GM23338 (cell line): ENCODE measurements around the gene TULP4. TPM values are rescaled to one million over a fixed set of nuclear protein-coding genes. Genes with fewer than 3 reads are reported as not detected.

ENCODE experiments used
- ATAC-seq: fragments of 200-7000 bp; cut with Tn5 transposase; 3 replicates; pipeline ENCODE4 v1.9.1; 2020
- DNase-seq: peaks from one replicate; pipeline ENCODE4 v3.0.0-alpha.2; 2015; ENCODE audit warnings: low spot score
- H2AFZ ChIP-seq: fragments of 200-600 bp; sonication (generic); 2 replicates; pipeline ENCODE4 v1.8.0; 2016; ENCODE audit warnings: antibody characterized with exemption, mild to moderate bottlenecking, moderate library complexity
- H3F3A ChIP-seq: fragments of 200-600 bp; sonication (generic); replicated peaks from 2 replicates; pipeline ENCODE4 v1.8.0; 2017; ENCODE audit warnings: antibody characterized with exemption, mixed run types, low read depth
- H3K27ac ChIP-seq: fragments of 200-600 bp; sonication (generic); 2 replicates; pipeline ENCODE4 v1.6.1; 2016; ENCODE audit warnings: low read depth
- H3K27me3 ChIP-seq: fragments of 200-600 bp; sonication (generic); 2 replicates; pipeline ENCODE4 v1.8.0; 2016; ENCODE audit warnings: mild to moderate bottlenecking, mixed run types, moderate library complexity; ENCODE audit not compliant: insufficient read depth
- H3K36me3 ChIP-seq: fragments of 200-600 bp; sonication (generic); 2 replicates; pipeline ENCODE4 v1.8.0; 2016; ENCODE audit warnings: mild to moderate bottlenecking; ENCODE audit not compliant: insufficient read depth
- H3K4me1 ChIP-seq: fragments of 200-600 bp; sonication (generic); 2 replicates; pipeline ENCODE4 v1.8.0; 2016; ENCODE audit warnings: mild to moderate bottlenecking, moderate library complexity; ENCODE audit not compliant: insufficient read depth
- H3K4me2 ChIP-seq: fragments of 200-600 bp; sonication (generic); 2 replicates; pipeline ENCODE4 v1.7.1; 2017; ENCODE audit warnings: mixed run types
- H3K4me3 ChIP-seq: fragments of 200-600 bp; sonication (generic); 2 replicates; pipeline ENCODE4 v1.6.1; 2016; ENCODE audit warnings: mixed run types
- H3K79me2 ChIP-seq: fragments of 200-600 bp; sonication (generic); replicated peaks from 2 replicates; pipeline ENCODE4 v1.8.0; 2017; ENCODE audit warnings: mild to moderate bottlenecking; ENCODE audit not compliant: insufficient read depth
- H3K9me2 ChIP-seq: fragments of 200-600 bp; sonication (generic); 2 replicates; pipeline ENCODE4 v1.8.0; 2017; ENCODE audit not compliant: insufficient read depth
- H4K20me1 ChIP-seq: fragments of 200-600 bp; sonication (generic); replicated peaks from 2 replicates; pipeline ENCODE4 v1.8.0; 2017; ENCODE audit warnings: mild to moderate bottlenecking; ENCODE audit not compliant: insufficient read depth
- H3K27ac Mint-ChIP-seq: 2 replicates; pipeline ENCODE4 v1.8.0; 2020; ENCODE audit warnings: inconsistent platforms, mild to moderate bottlenecking, moderate library complexity, mixed read lengths
- H3K27me3 Mint-ChIP-seq: 3 replicates; pipeline ENCODE4 v1.8.0; 2022; ENCODE audit warnings: low read depth, mild to moderate bottlenecking, moderate library complexity, mixed read lengths, inconsistent platforms; ENCODE audit not compliant: insufficient read depth, poor library complexity
- H3K36me3 Mint-ChIP-seq: 3 replicates; pipeline ENCODE4 v1.8.0; 2021; ENCODE audit warnings: low read depth, mild to moderate bottlenecking, inconsistent platforms, moderate library complexity, mixed read lengths
- H3K4me1 Mint-ChIP-seq: 3 replicates; pipeline ENCODE4 v1.8.0; 2020; ENCODE audit warnings: mild to moderate bottlenecking, inconsistent platforms, mixed read lengths
- H3K4me3 Mint-ChIP-seq: 3 replicates; pipeline ENCODE4 v1.8.0; 2021; ENCODE audit warnings: moderate library complexity, mild to moderate bottlenecking, inconsistent platforms, mixed read lengths
- H3K9me3 Mint-ChIP-seq: 3 replicates; pipeline ENCODE4 v1.8.0; 2020; ENCODE audit warnings: moderate library complexity, mild to moderate bottlenecking, inconsistent platforms, mixed read lengths
- CREB1 ChIP-seq: fragments of 250-450 bp; sonication (Bioruptor Pico); IDR thresholded peaks from 2 replicates; pipeline ENCODE4 v1.5.0; 2020; ENCODE audit warnings: low read depth, mild to moderate bottlenecking, moderate library complexity
- CTCF ChIP-seq, 2 experiments: fragments of 200-600 bp in 1 of 2; sonication (generic) in 1 of 2; conservative IDR thresholded peaks; 2 replicates each; pipeline versions ENCODE4 v1.5.1 to v1.6.1; 2016 to 2017; ENCODE audit warnings: antibody characterized with exemption in 2 of 2, low read depth in 2 of 2, mild to moderate bottlenecking in 2 of 2, moderate library complexity in 1 of 2
- EZH2 ChIP-seq: fragments of 200-600 bp; sonication (generic); IDR thresholded peaks from one replicate; pipeline ENCODE4 v1.8.0; 2017; ENCODE audit warnings: antibody characterized with exemption, mild to moderate bottlenecking, low read depth; ENCODE audit not compliant: unreplicated experiment
- EZH2phosphoT487 ChIP-seq: fragments of 200-600 bp; sonication (generic); IDR thresholded peaks from one replicate; pipeline ENCODE4 v1.8.1; 2018; ENCODE audit warnings: antibody characterized with exemption; ENCODE audit not compliant: unreplicated experiment
- JUNB ChIP-seq: IDR thresholded peaks from one replicate; pipeline ENCODE4 v1.6.1; 2016; ENCODE audit warnings: antibody characterized with exemption; ENCODE audit not compliant: unreplicated experiment
- NANOG ChIP-seq: IDR thresholded peaks from 2 replicates; pipeline ENCODE4 v1.6.1; 2016; ENCODE audit warnings: antibody characterized with exemption, borderline replicate concordance
- POLR2AphosphoS5 ChIP-seq: IDR thresholded peaks from 2 replicates; pipeline ENCODE4 v1.6.1; 2016; ENCODE audit warnings: antibody characterized with exemption, low read depth
- STAT1 ChIP-seq: IDR thresholded peaks from one replicate; pipeline ENCODE4 v1.6.1; 2016; ENCODE audit warnings: antibody characterized with exemption; ENCODE audit not compliant: unreplicated experiment
- ZNF114 ChIP-seq: fragments of 250-450 bp; sonication (Bioruptor Pico); IDR thresholded peaks from 2 replicates; pipeline ENCODE4 v1.5.0; 2020; ENCODE audit warnings: mild to moderate bottlenecking, moderate library complexity
- ZNF462 ChIP-seq: fragments of 250-450 bp; sonication (Bioruptor Pico); IDR thresholded peaks from 2 replicates; pipeline ENCODE4 v1.5.0; 2020; ENCODE audit warnings: mild to moderate bottlenecking, moderate library complexity
- polyA plus RNA-seq: library from polyadenylated mRNA; unstranded; fragments of >200 nt; fragmentation: Nextera tagmentation; extraction: Ambion mirVana; gene quantifications from 2 replicates; pipeline ENCODE4 v1.2.1, GENCODE V29; 2016
- total RNA-seq: library from RNA; depleted of rRNA; stranded (reverse); fragments of >200 nt; shearing (Covaris generic); gene quantifications from 2 replicates; pipeline ENCODE4 v1.2.3, GENCODE V29; 2014

The TULP4 gene
- total and polyA plus RNA-seq, 2 experiments from 2014 or later: 31.2 to 50.2 TPM

GRCh38 chr6:158497620-158498019 is 185.4 kb downstream of the TULP4 start (continued):
- TF ChIP-seq ZNF462 (CRISPR knock-in tag) (no peak), STAT1 (no peak), CREB1 (no peak), NANOG (no peak), POLR2AphosphoS5 (no peak), EZH2 (no peak)

GRCh38 chr6:158498362-158498761 is 186.1 kb downstream of the TULP4 start:
- Histone ChIP-seq H3K79me2 (no peaks in the 10 kb centered on the region), H3K4me2 (no peak overlapping the region), H2AFZ (no peak overlapping the region), H3K4me1 (no peaks in the 10 kb centered on the region), H4K20me1 (no peaks in the 10 kb centered on the region; the same call in 1 of the 2 replicates), H3K27ac (no peak overlapping the region), H3K9me2 (no peaks in the 10 kb centered on the region), H3F3A (no peaks in the 10 kb centered on the region), H3K4me3 (no peak overlapping the region), H3K36me3 (0 out of 2 replicates have a peak, but pooled peaks cover 7% of the 10 kb centered on the region), H3K27me3 (no peaks in the 10 kb centered on the region)
- H3K4me3 Mint-ChIP-seq: no peak overlapping the region
- H3K36me3 Mint-ChIP-seq: peaks cover 29% of the 10 kb centered on the region
- DNase-seq (no peak), ATAC-seq (no peak)
- peaks cover 13% of the 10 kb centered on the region for H3K27me3 Mint-ChIP-seq
- H3K9me3 Mint-ChIP-seq: no peaks in the 10 kb centered on the region
- H3K4me1 Mint-ChIP-seq: no peaks in the 10 kb centered on the region
- H3K27ac Mint-ChIP-seq: no peak overlapping the region
- TF ChIP-seq ZNF114 (CRISPR knock-in tag): no peak
- TF ChIP-seq JUNB: no peak
- TF ChIP-seq EZH2phosphoT487: no peak
- no peak for TF ChIP-seq EZH2
- no peak for TF ChIP-seq CTCF (conservative IDR thresholded peaks at IDR 0.05; ENCODE audit: low read depth in 2 of 2)
- no peak for TF ChIP-seq POLR2AphosphoS5
- TF ChIP-seq CREB1: no peak
- TF ChIP-seq NANOG: no peak
